Esophagus squamous epithelium (tissue), 5 donors: ENCODE results near the gene LAMC3. TPM values are rescaled to one million over a fixed set of nuclear protein-coding genes. Genes with fewer than 3 reads are reported as not detected.

Source experiments
- DNase-seq: peaks from one replicate; lab custom pipeline; 2025; lab: John Stamatoyannopoulos, UW
- H3K27ac ChIP-seq, 4 donors: fragments of 200-600 bp; sonication (generic); one replicate each; pipeline ENCODE4 v1.5.1; 2016 to 2019; ENCODE audit warnings: mild to moderate bottlenecking in 1 of 4
- H3K27me3 ChIP-seq, 4 donors: fragments of 200-600 bp; sonication (generic); 1 replicate in 3 of 4; 2 replicates in 1 of 4; pipeline versions ENCODE4 v1.5.1 to v1.6.0; 2017 to 2021; ENCODE audit warnings: antibody characterized with exemption in 1 of 4
- H3K36me3 ChIP-seq, 3 donors: fragments of 200-600 bp; sonication (generic); one replicate each; pipeline ENCODE4 v1.5.1; 2016 to 2019
- H3K4me1 ChIP-seq, 3 donors: fragments of 200-600 bp; sonication (generic); one replicate each; pipeline ENCODE4 v1.5.1; 2017 to 2019
- H3K4me3 ChIP-seq, 4 donors: fragments of 200-600 bp; sonication (generic); 1 replicate in 3 of 4; 2 replicates in 1 of 4; pipeline ENCODE4 v1.5.1; 2016 to 2019; ENCODE audit warnings: mild to moderate bottlenecking in 2 of 4, moderate library complexity in 1 of 4
- H3K9me3 ChIP-seq, 3 donors: fragments of 200-600 bp; sonication (generic); one replicate each; pipeline ENCODE4 v1.5.1; 2016 to 2019
- CTCF ChIP-seq, 6 experiments: fragments of 450-650 bp in 4 of 6; fragments of 200-600 bp in 2 of 6; sonication (generic) in 2 of 6; IDR thresholded peaks; one replicate each; pipeline ENCODE4 v1.5.1; 2016 to 2019; ENCODE audit warnings: antibody characterized with exemption in 6 of 6, mild to moderate bottlenecking in 4 of 6, moderate library complexity in 4 of 6
- POLR2A ChIP-seq, 4 donors: fragments of 450-650 bp; IDR thresholded peaks; one replicate each; pipeline ENCODE4 v1.6.1; 2017; ENCODE audit warnings: antibody characterized with exemption in 4 of 4, mild to moderate bottlenecking in 4 of 4, moderate library complexity in 3 of 4
- WGBS, 2 donors: methylation state at CpG; one replicate each; pipeline ENCODE4 v1.1.5; 2018; 5-methylcytosine and 5-hydroxymethylcytosine counted together
- intact Hi-C: fragments of 100-400 bp; cut with DNase I; formaldehyde crosslinking; loops from one replicate; pipeline ENCODE4 v1.15.0; 2022
- total RNA-seq, 4 donors: library from RNA; depleted of rRNA; stranded (reverse); fragments of >200 nt; gene quantifications; one replicate each; pipeline ENCODE4 v1.1.0, GENCODE V29; 2016
- donor health status: DM: yes; HTN: yes; CAD: no.

Gene LAMC3
- total RNA-seq, 4 donors from 2014 or later: 0.53 to 4.6 (median 2.7) TPM

GRCh38 chr9:130991778-130992681, 16.9 kb upstream of the LAMC3 start:
- intact Hi-C loops: no loop called here
- 55 to 59% methylated on average over 8 to 10 of the region's 20 CpGs for WGBS, 2 donors
- Histone ChIP-seq H3K4me1 (no peaks in the 10 kb centered on the region), H3K27me3 (peaks cover 0 to 74% (median 0%) of the 10 kb centered on the region in 4 donors), H3K4me3 (no peak overlapping the region), H3K9me3 (no peaks in the 10 kb centered on the region), H3K36me3 (no peaks in the 10 kb centered on the region), H3K27ac (no peak overlapping the region)
- no peak for TF ChIP-seq POLR2A (IDR thresholded peaks at IDR 0.05)
- no peak for TF ChIP-seq CTCF (IDR thresholded peaks at IDR 0.05)
- DNase-seq: no peak

- Histone ChIP-seq H3K27ac (no peak overlapping the region), H3K9me3 (no peaks in the 10 kb centered on the region), H3K4me1 (no peaks in the 10 kb centered on the region), H3K36me3 (no peaks in the 10 kb centered on the region), H3K4me3 (no peak overlapping the region), H3K27me3 (peaks cover 0 to 80% (median 0%) of the 10 kb centered on the region in 4 donors)
- intact Hi-C loops: no loop called here
- WGBS, 2 donors: 73 to 76% methylated on average over 10 of the region's 10 CpGs
- TF ChIP-seq POLR2A (IDR thresholded peaks at IDR 0.05): no peak
- no peak for TF ChIP-seq CTCF (IDR thresholded peaks at IDR 0.05)
- no peak for DNase-seq
Measured at GRCh38 chr9:130992682-130993032, 16.3 kb upstream of the LAMC3 start.

GRCh38 chr9:130993303-130994030, 15.5 kb upstream of the LAMC3 start:
- WGBS, 2 donors: 45 to 53% methylated on average over 2 to 5 of the region's 14 CpGs
- DNase-seq: no peak
- Histone ChIP-seq H3K9me3 (no peaks in the 10 kb centered on the region), H3K4me3 (no peak overlapping the region), H3K27me3 (peaks cover 0 to 80% (median 0%) of the 10 kb centered on the region in 4 donors), H3K27ac (no peak overlapping the region), H3K36me3 (no peaks in the 10 kb centered on the region), H3K4me1 (no peaks in the 10 kb centered on the region)
- intact Hi-C loops: no loop called here
- no peak for TF ChIP-seq CTCF (IDR thresholded peaks at IDR 0.05)
- no peak for TF ChIP-seq POLR2A (IDR thresholded peaks at IDR 0.05)

- whole genome bisulfite sequencing, 2 donors: 59 to 64% methylated on average over 5 to 6 of the region's 6 CpGs
- Histone ChIP-seq H3K27ac (no peak overlapping the region), H3K36me3 (no peaks in the 10 kb centered on the region), H3K27me3 (peaks cover 0 to 80% (median 0%) of the 10 kb centered on the region in 4 donors), H3K4me3 (no peak overlapping the region), H3K4me1 (no peaks in the 10 kb centered on the region), H3K9me3 (no peaks in the 10 kb centered on the region)
- intact Hi-C loops: no loop called here
- DNase-seq: no peak
- TF ChIP-seq CTCF (IDR thresholded peaks at IDR 0.05) (no peak), POLR2A (IDR thresholded peaks at IDR 0.05) (no peak)
Measured at GRCh38 chr9:130994135-130995085, 14.6 kb upstream of the LAMC3 start.
